ENCODE data around the gene PATZ1. TPM values are rescaled to one million over a fixed set of nuclear protein-coding genes. Genes with fewer than 3 reads are reported as not detected.

PATZ1 gene
- total RNA-seq, 1 experiment from 2014 or later: 60.5 TPM

- H3K27me3 Mint-ChIP-seq (ENCODE audit: low read depth): no peaks in the 10 kb centered on the region
- ATAC-seq: no peak
- H3K9me3 Mint-ChIP-seq: no peaks in the 10 kb centered on the region
- H3K4me3 Mint-ChIP-seq: no peak overlapping the region
- TF ChIP-seq NR2C2 (CRISPR knock-in tag; IDR thresholded peaks at IDR 0.05) (no peak), AFF4 (CRISPR knock-in tag; IDR thresholded peaks at IDR 0.05; ENCODE audit: borderline replicate concordance) (no peak), GABPB1 (CRISPR knock-in tag; IDR thresholded peaks at IDR 0.05) (no peak), CBFB (CRISPR knock-in tag; IDR thresholded peaks at IDR 0.05; ENCODE audit: low read depth) (no peak), GRHL2 (CRISPR knock-in tag; IDR thresholded peaks at IDR 0.05; ENCODE audit: insufficient replicate concordance, severe bottlenecking) (no peak), SMAD3 (CRISPR knock-in tag; IDR thresholded peaks at IDR 0.05; ENCODE audit: borderline replicate concordance) (no peak), OVOL2 (CRISPR knock-in tag; IDR thresholded peaks at IDR 0.05; ENCODE audit: borderline replicate concordance) (no peak), IRF2 (CRISPR knock-in tag; IDR thresholded peaks at IDR 0.05; ENCODE audit: borderline replicate concordance, low read depth) (no peak), ZNF263 (CRISPR knock-in tag; IDR thresholded peaks at IDR 0.05; ENCODE audit: low read depth) (no peak)
- TF ChIP-seq, protein P1, sequence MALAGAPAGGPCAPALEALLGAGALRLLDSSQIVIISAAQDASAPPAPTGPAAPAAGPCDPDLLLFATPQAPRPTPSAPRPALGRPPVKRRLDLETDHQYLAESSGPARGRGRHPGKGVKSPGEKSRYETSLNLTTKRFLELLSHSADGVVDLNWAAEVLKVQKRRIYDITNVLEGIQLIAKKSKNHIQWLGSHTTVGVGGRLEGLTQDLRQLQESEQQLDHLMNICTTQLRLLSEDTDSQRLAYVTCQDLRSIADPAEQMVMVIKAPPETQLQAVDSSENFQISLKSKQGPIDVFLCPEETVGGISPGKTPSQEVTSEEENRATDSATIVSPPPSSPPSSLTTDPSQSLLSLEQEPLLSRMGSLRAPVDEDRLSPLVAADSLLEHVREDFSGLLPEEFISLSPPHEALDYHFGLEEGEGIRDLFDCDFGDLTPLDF (CRISPR knock-in tag; IDR thresholded peaks at IDR 0.05): no peak
- TF ChIP-seq, protein P2, sequence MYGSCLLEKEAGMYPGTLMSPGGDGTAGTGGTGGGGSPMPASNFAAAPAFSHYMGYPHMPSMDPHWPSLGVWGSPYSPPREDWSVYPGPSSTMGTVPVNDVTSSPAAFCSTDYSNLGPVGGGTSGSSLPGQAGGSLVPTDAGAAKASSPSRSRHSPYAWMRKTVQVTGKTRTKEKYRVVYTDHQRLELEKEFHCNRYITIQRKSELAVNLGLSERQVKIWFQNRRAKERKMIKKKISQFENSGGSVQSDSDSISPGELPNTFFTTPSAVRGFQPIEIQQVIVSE (CRISPR knock-in tag; IDR thresholded peaks at IDR 0.05; ENCODE audit: borderline replicate concordance): no peak
- ChIA-PET CTCF (interaction anchor here (1.0 kb wide), 1 partner anchor 620 kb away, joined by 3 read pairs; no protein-coding TSS in a partner anchor), POLR2A (no interaction called here)
- no peaks in the 10 kb centered on the region for H3K36me3 Mint-ChIP-seq
- no peak for DNase-seq (ENCODE audit: low spot score)
- H3K27ac Mint-ChIP-seq: no peak overlapping the region
- H3K4me1 Mint-ChIP-seq: peaks cover 12% of the 10 kb centered on the region
These were observed 3.8 kb upstream of the PATZ1 start for GRCh38 chr22:31349960-31350359.

DNA sequence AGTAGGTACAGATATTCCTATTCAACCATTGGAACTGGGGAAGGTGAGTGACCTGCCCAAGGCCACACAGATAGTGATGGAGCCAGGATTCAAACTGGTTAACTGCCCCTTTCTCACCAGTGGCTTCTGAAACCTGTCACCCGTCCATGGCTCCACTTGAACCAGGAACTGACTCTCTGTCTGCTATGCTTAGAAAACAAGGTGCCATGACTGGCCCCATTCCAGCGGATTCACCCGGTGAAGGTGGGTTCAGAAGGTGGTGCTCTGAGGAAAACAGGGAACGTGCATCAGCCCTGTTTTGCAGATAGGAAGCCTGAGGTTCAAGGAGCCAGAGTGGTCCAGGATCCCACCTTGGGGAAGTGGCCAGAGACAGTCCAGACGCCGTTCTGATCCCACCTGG is 2.6 kb upstream of the PATZ1 start:
- H3K27ac Mint-ChIP-seq: no peak overlapping the region
- no peak for ATAC-seq
- ChIA-PET CTCF (no interaction called here), POLR2A (no interaction called here)
- peaks cover 2% of the 10 kb centered on the region; the same call in 1 of the 2 replicates for H3K36me3 Mint-ChIP-seq
- H3K4me3 Mint-ChIP-seq: no peak overlapping the region
- DNase-seq (ENCODE audit: low spot score): no peak
- no peaks in the 10 kb centered on the region for H3K9me3 Mint-ChIP-seq
- no peaks in the 10 kb centered on the region for H3K27me3 Mint-ChIP-seq (ENCODE audit: low read depth)
- peaks cover 24% of the 10 kb centered on the region for H3K4me1 Mint-ChIP-seq
- no peak for TF ChIP-seq FOXP4 (CRISPR knock-in tag; IDR thresholded peaks at IDR 0.05)
- TF ChIP-seq, protein P3, sequence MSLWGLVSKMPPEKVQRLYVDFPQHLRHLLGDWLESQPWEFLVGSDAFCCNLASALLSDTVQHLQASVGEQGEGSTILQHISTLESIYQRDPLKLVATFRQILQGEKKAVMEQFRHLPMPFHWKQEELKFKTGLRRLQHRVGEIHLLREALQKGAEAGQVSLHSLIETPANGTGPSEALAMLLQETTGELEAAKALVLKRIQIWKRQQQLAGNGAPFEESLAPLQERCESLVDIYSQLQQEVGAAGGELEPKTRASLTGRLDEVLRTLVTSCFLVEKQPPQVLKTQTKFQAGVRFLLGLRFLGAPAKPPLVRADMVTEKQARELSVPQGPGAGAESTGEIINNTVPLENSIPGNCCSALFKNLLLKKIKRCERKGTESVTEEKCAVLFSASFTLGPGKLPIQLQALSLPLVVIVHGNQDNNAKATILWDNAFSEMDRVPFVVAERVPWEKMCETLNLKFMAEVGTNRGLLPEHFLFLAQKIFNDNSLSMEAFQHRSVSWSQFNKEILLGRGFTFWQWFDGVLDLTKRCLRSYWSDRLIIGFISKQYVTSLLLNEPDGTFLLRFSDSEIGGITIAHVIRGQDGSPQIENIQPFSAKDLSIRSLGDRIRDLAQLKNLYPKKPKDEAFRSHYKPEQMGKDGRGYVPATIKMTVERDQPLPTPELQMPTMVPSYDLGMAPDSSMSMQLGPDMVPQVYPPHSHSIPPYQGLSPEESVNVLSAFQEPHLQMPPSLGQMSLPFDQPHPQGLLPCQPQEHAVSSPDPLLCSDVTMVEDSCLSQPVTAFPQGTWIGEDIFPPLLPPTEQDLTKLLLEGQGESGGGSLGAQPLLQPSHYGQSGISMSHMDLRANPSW (CRISPR knock-in tag; conservative IDR thresholded peaks at IDR 0.05; ENCODE audit: low read depth): no peak
- TF ChIP-seq E2F4 (CRISPR knock-in tag; IDR thresholded peaks at IDR 0.05; ENCODE audit: borderline replicate concordance, low read depth): no peak
- TF ChIP-seq ZNF317 (CRISPR knock-in tag; IDR thresholded peaks at IDR 0.05; ENCODE audit: borderline replicate concordance, low read depth): no peak
- TF ChIP-seq, protein P4, sequence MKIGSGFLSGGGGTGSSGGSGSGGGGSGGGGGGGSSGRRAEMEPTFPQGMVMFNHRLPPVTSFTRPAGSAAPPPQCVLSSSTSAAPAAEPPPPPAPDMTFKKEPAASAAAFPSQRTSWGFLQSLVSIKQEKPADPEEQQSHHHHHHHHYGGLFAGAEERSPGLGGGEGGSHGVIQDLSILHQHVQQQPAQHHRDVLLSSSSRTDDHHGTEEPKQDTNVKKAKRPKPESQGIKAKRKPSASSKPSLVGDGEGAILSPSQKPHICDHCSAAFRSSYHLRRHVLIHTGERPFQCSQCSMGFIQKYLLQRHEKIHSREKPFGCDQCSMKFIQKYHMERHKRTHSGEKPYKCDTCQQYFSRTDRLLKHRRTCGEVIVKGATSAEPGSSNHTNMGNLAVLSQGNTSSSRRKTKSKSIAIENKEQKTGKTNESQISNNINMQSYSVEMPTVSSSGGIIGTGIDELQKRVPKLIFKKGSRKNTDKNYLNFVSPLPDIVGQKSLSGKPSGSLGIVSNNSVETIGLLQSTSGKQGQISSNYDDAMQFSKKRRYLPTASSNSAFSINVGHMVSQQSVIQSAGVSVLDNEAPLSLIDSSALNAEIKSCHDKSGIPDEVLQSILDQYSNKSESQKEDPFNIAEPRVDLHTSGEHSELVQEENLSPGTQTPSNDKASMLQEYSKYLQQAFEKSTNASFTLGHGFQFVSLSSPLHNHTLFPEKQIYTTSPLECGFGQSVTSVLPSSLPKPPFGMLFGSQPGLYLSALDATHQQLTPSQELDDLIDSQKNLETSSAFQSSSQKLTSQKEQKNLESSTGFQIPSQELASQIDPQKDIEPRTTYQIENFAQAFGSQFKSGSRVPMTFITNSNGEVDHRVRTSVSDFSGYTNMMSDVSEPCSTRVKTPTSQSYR (CRISPR knock-in tag; IDR thresholded peaks at IDR 0.05): no peak

Measured in WTC11 (cell line).